ENCODE measurements around the gene HERC4.
"Not testable (repeated sequence)": the region's sequence is repeated elsewhere in the genome, so short reads cannot be mapped to it uniquely, and the experiment has no call there.

HERC4 gene

GRCh38 chr10:68043030-68043429 lies 32.1 kb downstream of the HERC4 start:
- DNase-seq, result no peak

DNA sequence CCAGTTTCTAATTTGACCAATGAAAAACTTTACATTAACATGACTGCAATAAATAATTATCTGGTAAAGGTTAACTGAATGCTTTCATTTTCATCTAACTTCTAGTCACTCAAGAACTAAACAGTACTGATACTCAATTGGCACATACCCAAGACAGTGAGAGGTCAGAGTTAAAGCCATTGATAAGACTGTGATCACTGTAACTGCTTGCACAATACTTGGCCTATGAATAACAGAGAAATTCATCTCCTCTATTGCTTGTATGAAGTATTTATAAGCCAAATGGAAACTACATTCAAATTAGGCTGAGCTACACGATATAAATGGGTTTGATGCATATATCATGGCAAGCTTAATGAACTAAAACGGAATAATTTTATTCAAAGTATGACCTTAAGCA lies 43.0 kb downstream of the HERC4 start:
- no peak for DNase-seq

DNA sequence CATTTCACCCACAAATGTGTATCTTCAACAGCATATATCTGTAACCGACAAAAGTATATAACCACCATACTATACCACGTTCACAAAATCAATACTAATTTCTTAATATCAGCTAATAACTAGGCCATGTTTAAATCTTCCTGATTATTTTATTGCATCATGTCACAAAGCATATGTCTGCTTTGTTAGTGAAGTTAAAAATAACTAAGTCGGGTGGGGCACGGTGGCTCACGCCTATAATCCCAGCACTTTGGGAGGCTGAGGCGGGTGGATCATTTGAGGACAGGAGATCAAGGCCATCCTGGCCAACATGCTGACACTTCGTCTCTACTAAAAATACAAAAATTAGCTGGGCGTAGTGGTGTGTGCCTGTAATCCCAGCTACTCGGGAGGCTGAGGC lies 47.7 kb downstream of the HERC4 start:
- DNase-seq, result no peak

DNA sequence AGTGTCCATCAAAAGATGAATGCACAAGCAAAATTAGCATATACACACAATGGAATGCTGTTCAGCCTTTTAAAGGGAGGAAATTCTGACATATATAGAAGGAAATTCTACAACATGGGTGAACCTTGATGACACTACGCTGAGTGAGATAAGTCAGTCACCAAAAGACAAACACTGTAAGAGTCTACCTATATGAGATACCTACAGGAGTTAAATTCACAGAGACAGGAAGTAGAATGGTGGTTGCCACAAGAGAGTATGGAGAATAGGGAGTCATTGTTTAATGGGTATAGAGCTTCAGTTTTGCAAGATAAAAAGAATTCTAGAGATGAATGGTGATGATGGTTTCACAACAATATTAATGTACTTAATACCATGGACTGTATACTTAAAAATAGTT lies 51.8 kb downstream of the HERC4 start:
- DNase-seq, result no peak

DNA sequence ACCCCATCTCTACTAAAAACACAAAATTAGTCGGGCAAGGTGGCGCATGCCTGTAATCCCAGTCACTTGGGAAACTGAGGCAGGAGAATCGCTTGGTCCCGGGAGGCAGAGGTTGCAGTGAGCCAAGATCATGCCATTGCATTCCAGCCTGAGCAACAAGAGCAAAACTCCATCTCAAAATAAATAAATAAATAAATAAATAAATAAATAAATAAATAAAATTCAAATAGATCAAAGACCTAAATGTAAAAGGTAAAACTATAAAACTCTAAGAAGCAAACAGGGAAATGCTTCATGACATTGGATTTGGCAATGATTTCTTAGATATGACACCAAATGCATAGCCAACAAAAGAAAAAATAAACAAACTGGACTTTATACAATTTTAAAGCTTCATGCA lies 52.8 kb downstream of the HERC4 start:
- DNase-seq, result not testable (repeated sequence)

GRCh38 chr10:68016519-68016918 lies 58.6 kb downstream of the HERC4 start:
- not testable (repeated sequence) for DNase-seq

DNA sequence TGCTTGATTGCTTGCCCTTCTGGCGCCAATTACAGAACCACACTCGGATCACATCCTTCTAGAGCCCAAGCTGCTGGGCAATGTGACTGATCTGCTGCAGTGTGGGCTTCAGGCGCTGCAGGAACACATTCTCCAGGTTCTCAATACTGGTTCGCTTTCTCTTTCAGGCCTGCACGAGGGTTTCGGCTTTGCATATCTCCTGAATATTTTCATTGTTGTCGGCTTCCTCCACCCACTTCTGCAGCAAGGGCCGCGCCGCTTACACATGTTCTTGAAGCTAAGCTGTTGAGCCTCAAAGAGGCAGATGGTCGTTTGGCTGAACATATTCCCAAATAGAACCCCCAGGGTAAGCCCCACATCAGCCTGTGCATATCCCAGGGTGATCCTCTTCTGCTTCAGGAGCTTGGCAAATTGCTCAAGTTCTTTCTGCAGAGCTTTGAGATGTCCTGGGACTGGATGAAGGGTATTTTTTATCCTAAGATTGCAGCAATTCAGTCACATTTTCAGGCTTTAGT lies 64.6 kb downstream of the HERC4 start:
- no peak for DNase-seq

GRCh38 chr10:68007356-68007755 lies 67.7 kb downstream of the HERC4 start:
- no peak for DNase-seq

GRCh38 chr10:68001539-68001938 lies 73.5 kb downstream of the HERC4 start:
- DNase-seq, result no peak

- DNase-seq, result no peak
These were observed 74.1 kb downstream of the HERC4 start for GRCh38 chr10:68001000-68001399.

DNA sequence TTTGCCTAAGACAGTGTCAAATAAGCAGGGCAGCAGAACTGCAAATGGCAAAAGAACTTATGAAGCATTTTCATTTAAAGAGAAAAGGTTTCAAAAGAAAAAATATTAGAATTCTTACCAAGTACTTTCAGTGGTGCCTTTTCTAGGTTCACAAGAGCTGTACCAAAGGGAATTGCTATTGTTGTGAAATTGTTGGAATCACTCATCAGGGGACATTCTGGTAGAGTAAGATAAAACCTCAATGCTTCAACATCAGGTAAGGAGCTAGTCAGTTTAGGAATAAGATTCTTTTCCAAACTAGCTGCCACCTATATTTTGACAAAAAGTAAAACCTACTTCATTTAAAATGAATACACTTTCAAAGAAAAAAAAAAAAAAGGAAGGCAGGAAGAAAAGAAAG lies 85.0 kb downstream of the HERC4 start:
- DNase-seq, result no peak

- no peak for DNase-seq
These were observed 86.5 kb downstream of the HERC4 start for GRCh38 chr10:67988606-67989005.

GRCh38 chr10:67982603-67983002 lies 92.5 kb downstream of the HERC4 start:
- not testable (repeated sequence) for DNase-seq

DNA sequence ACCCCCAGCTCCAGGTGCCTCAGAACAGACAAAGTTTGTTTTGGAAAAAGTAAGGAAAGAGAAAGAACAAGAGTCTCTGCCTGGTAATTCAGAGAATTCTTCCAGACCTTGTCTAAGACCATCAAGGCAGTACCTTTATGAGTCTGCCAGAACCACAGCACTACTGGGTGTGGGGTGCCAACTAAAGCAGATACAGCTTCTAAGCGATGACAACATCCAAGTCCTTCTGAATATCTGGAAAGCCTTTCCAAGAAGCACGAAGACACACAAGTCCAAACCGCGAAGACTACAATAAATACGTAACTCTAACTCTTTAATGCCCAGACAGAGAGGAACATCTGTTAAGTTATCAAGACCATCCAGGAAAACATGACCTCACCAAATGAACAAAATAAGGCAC lies 96.3 kb downstream of the HERC4 start:
- DNase-seq, result no peak

- DNase-seq, result no peak
These were observed 97.8 kb downstream of the HERC4 start for GRCh38 chr10:67977251-67977650.

GRCh38 chr10:67976292-67977245 lies 98.5 kb downstream of the HERC4 start:
- DNase-seq, result no peak

- DNase-seq, result no peak
These were observed 99.2 kb downstream of the HERC4 start for GRCh38 chr10:67975871-67976270.

DNA sequence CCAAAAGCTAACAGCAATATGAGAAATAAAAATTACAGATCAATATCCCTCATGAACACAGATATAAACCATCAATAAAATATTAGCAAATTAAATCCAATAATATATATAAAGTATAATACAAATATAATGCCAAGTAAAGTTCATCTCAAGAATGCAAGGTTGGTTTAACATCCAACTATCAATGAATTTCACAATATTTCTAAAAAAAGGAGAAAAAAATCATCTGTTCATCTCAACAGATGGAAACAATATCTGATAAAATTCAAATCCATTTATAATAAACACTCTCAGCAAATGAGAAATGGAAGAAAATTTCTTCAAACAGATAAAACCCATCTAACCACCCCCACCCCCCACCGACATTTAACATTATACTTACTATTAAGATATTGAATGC lies 103.8 kb downstream of the HERC4 start:
- DNase-seq, result no peak

DNA sequence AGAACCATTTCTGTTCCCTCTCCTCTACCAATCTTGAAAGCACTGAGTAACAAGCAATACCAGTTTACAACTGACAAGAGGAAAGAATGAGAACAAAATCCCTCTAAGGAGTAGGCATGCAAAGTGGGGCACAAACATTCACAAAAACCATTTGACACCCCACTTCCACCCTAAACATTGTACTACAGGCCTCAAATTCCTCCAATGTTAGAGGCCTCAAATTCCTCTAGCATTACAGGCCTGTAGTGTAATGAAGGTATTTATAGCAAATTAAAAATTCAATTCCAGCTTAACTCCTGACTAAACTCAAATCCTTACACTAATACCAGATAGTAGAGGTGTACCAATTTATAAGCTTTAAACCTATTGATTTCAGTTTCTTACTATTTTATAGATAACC lies 105.2 kb downstream of the HERC4 start:
- no peak for DNase-seq

- not testable (repeated sequence) for DNase-seq
These were observed 109.0 kb downstream of the HERC4 start for GRCh38 chr10:67966035-67966434.

GRCh38 chr10:67965456-67965855 lies 109.6 kb downstream of the HERC4 start:
- DNase-seq, result no peak

GRCh38 chr10:67959839-67960476 lies 115.1 kb downstream of the HERC4 start:
- DNase-seq, result no peak

DNA sequence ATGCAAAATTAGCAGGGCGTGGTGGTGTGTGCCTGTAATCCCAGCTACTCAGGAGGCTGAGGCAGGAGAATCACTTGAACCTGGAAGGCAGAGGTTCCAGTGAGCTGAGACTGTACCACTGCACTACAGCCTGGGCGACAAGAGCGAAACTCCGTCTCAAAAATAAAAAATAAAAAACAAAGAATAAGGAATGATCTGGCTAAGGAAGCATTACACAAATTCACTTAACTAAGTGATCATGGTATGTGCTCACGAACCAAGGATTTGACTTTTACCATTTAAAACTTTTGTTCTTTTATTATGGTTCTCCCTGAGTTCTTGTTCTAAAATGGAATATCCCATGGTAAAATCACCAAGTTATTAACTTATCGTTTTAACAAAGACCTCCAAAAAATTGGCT lies 119.5 kb downstream of the HERC4 start:
- DNase-seq, result no peak

- no peak for DNase-seq
These were observed 131.2 kb downstream of the HERC4 start for GRCh38 chr10:67943917-67944316.

All from stimulated activated naive CD4-positive, alpha-beta T cell treated with Interleukin-2 at 50 U/mL for 16 hours (primary cell).